Loucy (cell line): ENCODE measurements around the gene ZNF688.

Experiments
- H2AFZ ChIP-seq: fragments of 200-600 bp; sonication (generic); 2 replicates; pipeline ENCODE4 v1.6.0; 2016; ENCODE audit warnings: antibody characterized with exemption, mild to moderate bottlenecking, low read length, moderate library complexity
- H3F3A ChIP-seq: fragments of 200-600 bp; 2 replicates; pipeline ENCODE4 v1.6.0; 2016; ENCODE audit warnings: antibody characterized with exemption, low read depth, mild to moderate bottlenecking
- H3K27me3 ChIP-seq: fragments of 200-600 bp; sonication (generic); 2 replicates; pipeline ENCODE4 v1.6.1; 2014; ENCODE audit warnings: low read length, mild to moderate bottlenecking; ENCODE audit not compliant: insufficient read depth, poor library complexity, severe bottlenecking
- H3K36me3 ChIP-seq: fragments of 200-600 bp; sonication (generic); 2 replicates; pipeline ENCODE4 v1.6.1; 2016; ENCODE audit warnings: low read length; ENCODE audit not compliant: insufficient read depth
- H3K4me1 ChIP-seq: fragments of 200-600 bp; sonication (generic); 2 replicates; pipeline ENCODE4 v1.5.1; 2014; ENCODE audit warnings: low read length, mild to moderate bottlenecking; ENCODE audit not compliant: insufficient read depth, poor library complexity, severe bottlenecking
- H3K4me2 ChIP-seq: fragments of 200-600 bp; sonication (generic); 2 replicates; pipeline ENCODE4 v1.6.0; 2014; ENCODE audit warnings: antibody characterized with exemption, low read length, low read depth, mild to moderate bottlenecking; ENCODE audit not compliant: poor library complexity, severe bottlenecking
- H3K4me3 ChIP-seq: fragments of 200-600 bp; sonication (generic); 2 replicates; pipeline ENCODE4 v1.5.1; 2014; ENCODE audit warnings: low read length, mild to moderate bottlenecking, mixed read lengths; ENCODE audit not compliant: poor library complexity, severe bottlenecking
- H3K79me2 ChIP-seq: fragments of 200-600 bp; sonication (generic); 2 replicates; pipeline ENCODE4 v1.6.1; 2014; ENCODE audit warnings: low read length; ENCODE audit not compliant: insufficient read depth
- H3K9ac ChIP-seq: fragments of 200-600 bp; sonication (generic); 2 replicates; pipeline ENCODE4 v1.6.0; 2014; ENCODE audit warnings: mild to moderate bottlenecking, low read depth, low read length, moderate library complexity; ENCODE audit not compliant: poor library complexity, severe bottlenecking
- H3K9me2 ChIP-seq: fragments of 200-600 bp; sonication (generic); replicated peaks from 2 replicates; pipeline ENCODE4 v1.6.1; 2016; ENCODE audit warnings: low read depth, low read length, mixed read lengths
- H3K9me3 ChIP-seq: fragments of 200-600 bp; sonication (generic); 2 replicates; pipeline ENCODE4 v1.6.1; 2014; ENCODE audit warnings: mild to moderate bottlenecking, antibody characterized with exemption, low read length, low read depth; ENCODE audit not compliant: insufficient read depth
- H4K20me1 ChIP-seq: fragments of 200-600 bp; sonication (generic); 2 replicates; pipeline ENCODE4 v1.6.0; 2014; ENCODE audit warnings: antibody characterized with exemption, low read length, mild to moderate bottlenecking; ENCODE audit not compliant: insufficient read depth, poor library complexity, severe bottlenecking
- EZH2phosphoT487 ChIP-seq: fragments of 200-600 bp; IDR thresholded peaks from 2 replicates; pipeline ENCODE4 v1.6.1; 2018; ENCODE audit warnings: antibody characterized with exemption, mild to moderate bottlenecking, moderate library complexity, borderline replicate concordance
- TF ChIP-seq, protein P1 (sequence below): fragments of 200-600 bp; sonication (generic); conservative IDR thresholded peaks from 2 replicates; pipeline ENCODE4 v1.5.1; 2014; ENCODE audit warnings: mild to moderate bottlenecking, antibody characterized with exemption, low read length

Gene ZNF688

DNA sequence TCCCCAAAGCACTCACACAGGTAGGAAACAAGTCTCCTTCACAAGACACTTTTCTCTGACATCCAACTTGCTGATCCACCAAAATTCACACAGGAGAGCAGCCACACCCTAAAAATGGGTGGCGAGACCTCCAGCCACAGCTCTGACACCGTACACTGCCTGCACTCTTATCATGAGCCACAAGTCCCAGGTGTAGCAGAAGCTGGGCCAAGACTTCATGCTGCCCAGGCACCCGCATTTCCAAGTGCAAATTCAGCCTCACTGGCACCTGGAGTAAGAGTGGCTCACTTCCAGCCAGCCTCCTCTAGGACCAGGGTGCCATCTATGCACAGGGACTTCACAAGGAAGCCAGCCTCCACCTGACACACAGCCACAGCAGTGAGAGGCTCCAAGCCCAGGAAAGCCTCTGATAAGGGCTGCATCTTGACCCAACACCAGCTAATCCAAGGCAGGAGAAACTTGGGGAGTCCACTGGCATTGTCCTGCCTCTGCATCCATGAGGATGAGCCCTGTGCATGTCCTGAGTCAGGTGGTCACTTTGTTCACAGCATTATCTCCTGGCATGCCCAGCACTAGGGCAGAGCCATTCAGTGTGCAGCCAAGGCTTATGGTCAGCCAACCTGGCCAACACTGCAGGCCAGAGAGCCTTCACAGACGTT lies 42.6 kb downstream of the ZNF688 start:
- Histone ChIP-seq H3K9me2 (no peaks in the 10 kb centered on the region), H3K27me3 (no peaks in the 10 kb centered on the region), H3K36me3 (no peaks in the 10 kb centered on the region; the same call in 1 of the 2 replicates), H3K9ac (no peak overlapping the region), H3F3A (no peaks in the 10 kb centered on the region), H3K79me2 (peaks cover 36% of the 10 kb centered on the region), H3K9me3 (no peaks in the 10 kb centered on the region), H3K4me1 (peaks cover 10% of the 10 kb centered on the region), H3K4me2 (no peak overlapping the region), H4K20me1 (peaks cover 17% of the 10 kb centered on the region), H3K4me3 (no peak overlapping the region), H2AFZ (no peak overlapping the region)
- TF ChIP-seq, protein P1, sequence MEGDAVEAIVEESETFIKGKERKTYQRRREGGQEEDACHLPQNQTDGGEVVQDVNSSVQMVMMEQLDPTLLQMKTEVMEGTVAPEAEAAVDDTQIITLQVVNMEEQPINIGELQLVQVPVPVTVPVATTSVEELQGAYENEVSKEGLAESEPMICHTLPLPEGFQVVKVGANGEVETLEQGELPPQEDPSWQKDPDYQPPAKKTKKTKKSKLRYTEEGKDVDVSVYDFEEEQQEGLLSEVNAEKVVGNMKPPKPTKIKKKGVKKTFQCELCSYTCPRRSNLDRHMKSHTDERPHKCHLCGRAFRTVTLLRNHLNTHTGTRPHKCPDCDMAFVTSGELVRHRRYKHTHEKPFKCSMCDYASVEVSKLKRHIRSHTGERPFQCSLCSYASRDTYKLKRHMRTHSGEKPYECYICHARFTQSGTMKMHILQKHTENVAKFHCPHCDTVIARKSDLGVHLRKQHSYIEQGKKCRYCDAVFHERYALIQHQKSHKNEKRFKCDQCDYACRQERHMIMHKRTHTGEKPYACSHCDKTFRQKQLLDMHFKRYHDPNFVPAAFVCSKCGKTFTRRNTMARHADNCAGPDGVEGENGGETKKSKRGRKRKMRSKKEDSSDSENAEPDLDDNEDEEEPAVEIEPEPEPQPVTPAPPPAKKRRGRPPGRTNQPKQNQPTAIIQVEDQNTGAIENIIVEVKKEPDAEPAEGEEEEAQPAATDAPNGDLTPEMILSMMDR, result no peak
- no peak for TF ChIP-seq EZH2phosphoT487

DNA sequence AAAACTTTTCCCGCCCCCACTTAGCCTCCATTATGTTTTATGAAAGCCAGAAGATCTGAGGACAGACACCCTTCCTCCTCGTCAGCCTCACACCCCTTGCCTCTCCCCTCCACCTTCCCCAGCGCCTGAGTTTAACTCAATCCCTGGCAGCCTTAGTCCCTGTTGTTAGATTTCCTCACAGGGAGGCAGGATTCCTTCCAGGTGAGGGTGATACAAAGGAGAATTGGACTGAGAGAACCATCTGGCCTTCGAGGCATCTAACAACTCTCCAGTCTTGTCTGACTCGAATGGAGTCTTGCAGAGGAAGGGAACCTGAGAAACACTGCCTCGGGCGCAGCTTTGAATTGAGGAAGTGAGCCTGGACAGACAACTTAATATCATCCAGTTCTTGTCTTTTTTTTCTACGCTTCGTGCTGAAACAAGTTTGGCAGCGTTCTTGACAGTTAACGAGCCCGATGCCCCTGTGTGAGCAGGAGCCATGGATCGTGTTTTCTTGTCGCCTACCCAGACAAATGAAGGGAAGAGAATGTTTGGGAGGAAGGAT lies 43.8 kb downstream of the ZNF688 start:
- H3K36me3 ChIP-seq, result no peaks in the 10 kb centered on the region; the same call in 1 of the 2 replicates
- peak overlapping the region; percentile 67 for H3K4me3 ChIP-seq
- peak overlapping the region; percentile 89 for H3K4me2 ChIP-seq
- peak overlapping the region; percentile 77 for H3K9ac ChIP-seq
- H3K4me1 ChIP-seq, result peaks cover 6% of the 10 kb centered on the region
- H3K9me2 ChIP-seq, result no peaks in the 10 kb centered on the region
- no peaks in the 10 kb centered on the region for H3K27me3 ChIP-seq
- H3F3A ChIP-seq, result no peaks in the 10 kb centered on the region
- H3K79me2 ChIP-seq, result peaks cover 24% of the 10 kb centered on the region; the same call in 1 of the 2 replicates
- H2AFZ ChIP-seq, result peak overlapping the region; percentile 50; the same call in 1 of the 2 replicates
- peaks cover 11% of the 10 kb centered on the region for H4K20me1 ChIP-seq
- TF ChIP-seq, protein P1, result no peak
- TF ChIP-seq EZH2phosphoT487, result no peak
- no peaks in the 10 kb centered on the region for H3K9me3 ChIP-seq

DNA sequence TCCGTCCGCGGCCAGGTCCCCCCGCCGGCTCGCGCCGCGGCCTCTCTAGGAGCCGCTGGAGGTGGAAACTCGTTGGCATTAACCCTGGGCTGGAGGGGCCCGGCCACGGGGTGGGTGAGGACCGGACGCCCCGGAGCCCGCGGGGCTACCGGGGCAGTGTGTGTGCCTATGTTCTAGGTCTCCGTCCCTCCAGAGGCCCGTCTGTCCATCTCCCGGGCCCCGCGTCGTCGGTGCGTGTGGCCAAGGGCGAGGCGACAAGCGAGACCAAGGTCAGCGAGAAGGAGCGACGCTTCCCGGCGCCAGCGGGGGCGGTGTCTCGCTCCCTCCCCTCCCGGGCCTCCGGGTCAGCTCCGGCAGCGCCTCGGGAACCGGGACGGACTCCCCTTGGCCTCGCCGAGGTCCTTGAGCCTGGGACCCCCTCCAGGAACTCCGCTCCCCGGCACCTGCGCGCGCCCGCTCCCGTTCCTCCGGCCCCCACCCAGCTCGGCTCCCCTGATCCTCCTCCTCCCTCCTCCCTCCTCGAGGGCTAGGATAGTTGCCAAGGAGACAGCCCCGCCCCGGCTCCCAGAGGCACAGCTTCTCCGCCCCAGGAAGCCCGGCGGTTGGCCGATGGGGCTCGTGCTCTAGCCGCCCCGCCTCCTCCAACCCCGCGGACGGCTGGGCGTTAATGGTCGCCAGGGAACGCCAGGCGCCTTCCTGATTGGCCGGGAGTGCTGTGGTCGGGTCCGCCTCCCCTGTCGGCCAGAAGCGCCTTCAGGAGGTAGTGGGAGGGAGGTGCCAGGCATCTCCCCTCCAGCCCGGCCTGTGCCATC lies 44.5 kb downstream of the ZNF688 start:
- H3K27me3 ChIP-seq, result no peaks in the 10 kb centered on the region
- peak overlapping the region; percentile 89 for H3K4me2 ChIP-seq
- H3K4me1 ChIP-seq, result peaks cover 6% of the 10 kb centered on the region
- H3F3A ChIP-seq, result no peaks in the 10 kb centered on the region
- H3K36me3 ChIP-seq, result no peaks in the 10 kb centered on the region; the same call in 1 of the 2 replicates
- H3K9me3 ChIP-seq, result no peaks in the 10 kb centered on the region
- H3K9ac ChIP-seq, result peak overlapping the region; percentile 81
- no peak for TF ChIP-seq EZH2phosphoT487
- TF ChIP-seq, protein P1, result peak; percentile 14; the same call in 1 of the 2 replicates
- peaks cover 10% of the 10 kb centered on the region for H4K20me1 ChIP-seq
- H3K9me2 ChIP-seq, result no peaks in the 10 kb centered on the region
- peaks cover 18% of the 10 kb centered on the region; the same call in 1 of the 2 replicates for H3K79me2 ChIP-seq
- H3K4me3 ChIP-seq, result peak overlapping the region; percentile 88
- H2AFZ ChIP-seq, result peak overlapping the region; percentile 94
